ENCODE measurements around the gene S100A7A. TPM values are rescaled to one million over a fixed set of nuclear protein-coding genes. Genes with fewer than 3 reads are reported as not detected.

S100A7A gene
- total and polyA plus RNA-seq, 2 of the 13 experiments (the other 11 are each of a cell fraction or from before 2014, with no cell fraction given) = not detected

DNA sequence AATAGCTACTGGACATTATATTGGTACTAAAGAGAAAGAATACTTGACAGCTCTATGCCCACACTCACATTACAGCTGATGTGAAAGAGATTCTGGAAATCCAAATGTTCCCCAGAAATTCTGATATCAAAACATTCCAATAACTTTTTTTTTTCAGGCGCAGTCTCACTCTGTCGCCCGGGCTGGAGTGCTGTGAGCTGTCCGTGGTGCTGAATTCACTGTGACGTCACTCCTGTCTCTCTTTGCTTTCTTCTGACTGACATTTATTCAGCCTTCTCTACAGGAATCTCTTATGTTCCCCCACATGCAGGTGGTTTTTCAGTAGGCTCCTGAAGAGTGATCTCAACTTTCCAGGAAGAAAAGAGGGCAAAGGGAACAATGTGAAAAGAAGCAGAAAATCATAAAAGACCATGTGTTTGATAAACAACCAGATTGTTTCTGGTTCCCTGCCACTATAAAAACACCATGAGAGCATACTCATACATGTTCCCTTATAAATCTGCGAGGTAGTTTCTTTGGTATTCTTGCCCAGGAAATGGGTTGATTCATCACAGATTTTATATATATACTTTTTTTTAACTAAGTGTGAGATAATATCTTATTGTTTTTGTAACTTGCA, 6.2 kb downstream of the S100A7A start (continued):
- TF ChIP-seq, protein P1, sequence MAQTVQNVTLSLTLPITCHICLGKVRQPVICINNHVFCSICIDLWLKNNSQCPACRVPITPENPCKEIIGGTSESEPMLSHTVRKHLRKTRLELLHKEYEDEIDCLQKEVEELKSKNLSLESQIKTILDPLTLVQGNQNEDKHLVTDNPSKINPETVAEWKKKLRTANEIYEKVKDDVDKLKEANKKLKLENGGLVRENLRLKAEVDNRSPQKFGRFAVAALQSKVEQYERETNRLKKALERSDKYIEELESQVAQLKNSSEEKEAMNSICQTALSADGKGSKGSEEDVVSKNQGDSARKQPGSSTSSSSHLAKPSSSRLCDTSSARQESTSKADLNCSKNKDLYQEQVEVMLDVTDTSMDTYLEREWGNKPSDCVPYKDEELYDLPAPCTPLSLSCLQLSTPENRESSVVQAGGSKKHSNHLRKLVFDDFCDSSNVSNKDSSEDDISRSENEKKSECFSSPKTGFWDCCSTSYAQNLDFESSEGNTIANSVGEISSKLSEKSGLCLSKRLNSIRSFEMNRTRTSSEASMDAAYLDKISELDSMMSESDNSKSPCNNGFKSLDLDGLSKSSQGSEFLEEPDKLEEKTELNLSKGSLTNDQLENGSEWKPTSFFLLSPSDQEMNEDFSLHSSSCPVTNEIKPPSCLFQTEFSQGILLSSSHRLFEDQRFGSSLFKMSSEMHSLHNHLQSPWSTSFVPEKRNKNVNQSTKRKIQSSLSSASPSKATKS (CRISPR knock-in tag; IDR thresholded peaks at IDR 0.05) = no peak
- TF ChIP-seq ZNF784 (CRISPR knock-in tag; IDR thresholded peaks at IDR 0.05; ENCODE audit: borderline replicate concordance) = no peak
- no peak for TF ChIP-seq ZNF552 (CRISPR knock-in tag; IDR thresholded peaks at IDR 0.05; ENCODE audit: borderline replicate concordance)
- TF ChIP-seq ZNF292 (CRISPR knock-in tag; IDR thresholded peaks at IDR 0.05; ENCODE audit: borderline replicate concordance, low read depth) = no peak
- peak; percentile 64; the same call in 1 of the 2 replicates for TF ChIP-seq ZBTB20 (CRISPR knock-in tag; IDR thresholded peaks at IDR 0.05; ENCODE audit: borderline replicate concordance, low read depth)
- peak; percentile 32; the same call in 1 of the 2 replicates for TF ChIP-seq KLF9 (CRISPR knock-in tag; IDR thresholded peaks at IDR 0.05; ENCODE audit: low read depth)
- TF ChIP-seq, protein P2, sequence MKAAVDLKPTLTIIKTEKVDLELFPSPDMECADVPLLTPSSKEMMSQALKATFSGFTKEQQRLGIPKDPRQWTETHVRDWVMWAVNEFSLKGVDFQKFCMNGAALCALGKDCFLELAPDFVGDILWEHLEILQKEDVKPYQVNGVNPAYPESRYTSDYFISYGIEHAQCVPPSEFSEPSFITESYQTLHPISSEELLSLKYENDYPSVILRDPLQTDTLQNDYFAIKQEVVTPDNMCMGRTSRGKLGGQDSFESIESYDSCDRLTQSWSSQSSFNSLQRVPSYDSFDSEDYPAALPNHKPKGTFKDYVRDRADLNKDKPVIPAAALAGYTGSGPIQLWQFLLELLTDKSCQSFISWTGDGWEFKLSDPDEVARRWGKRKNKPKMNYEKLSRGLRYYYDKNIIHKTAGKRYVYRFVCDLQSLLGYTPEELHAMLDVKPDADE (CRISPR knock-in tag; IDR thresholded peaks at IDR 0.05) = no peak
- TF ChIP-seq FOSL1 (CRISPR knock-in tag; IDR thresholded peaks at IDR 0.05; ENCODE audit: borderline replicate concordance) = no peak
- TF ChIP-seq ONECUT2 (CRISPR knock-in tag; IDR thresholded peaks at IDR 0.05) = no peak
- TF ChIP-seq ZNF205 (CRISPR knock-in tag; IDR thresholded peaks at IDR 0.05) = 0 out of 2 replicates have a peak, but pooled peaks have one; percentile 31
- no peak for TF ChIP-seq EED (CRISPR knock-in tag; IDR thresholded peaks at IDR 0.05)
- TF ChIP-seq MXD3 (CRISPR knock-in tag; IDR thresholded peaks at IDR 0.05) = peak; percentile 53; the same call in 1 of the 2 replicates
- no peak for TF ChIP-seq AGO2 (optimal IDR thresholded peaks at IDR 0.05; ENCODE audit: low read depth, low read length)
- TF ChIP-seq EHMT2 (IDR thresholded peaks at IDR 0.05; ENCODE audit: borderline replicate concordance, low read depth, low read length) = peak; percentile 85; the same call in 1 of the 2 replicates
- TF ChIP-seq PCBP2 (optimal IDR thresholded peaks at IDR 0.05; ENCODE audit: low read depth, low read length, poor library complexity, severe bottlenecking) = no peak
- TF ChIP-seq MTF2 (CRISPR knock-in tag; IDR thresholded peaks at IDR 0.05; ENCODE audit: borderline replicate concordance) = no peak
- TF ChIP-seq, protein P3, sequence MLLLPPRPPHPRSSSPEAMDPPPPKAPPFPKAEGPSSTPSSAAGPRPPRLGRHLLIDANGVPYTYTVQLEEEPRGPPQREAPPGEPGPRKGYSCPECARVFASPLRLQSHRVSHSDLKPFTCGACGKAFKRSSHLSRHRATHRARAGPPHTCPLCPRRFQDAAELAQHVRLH (CRISPR knock-in tag; IDR thresholded peaks at IDR 0.05; ENCODE audit: borderline replicate concordance, low read depth) = peak; percentile 83; the same call in 1 of the 2 replicates
- peak; percentile 53; the same call in 1 of the 2 replicates for TF ChIP-seq RXRB (CRISPR knock-in tag; IDR thresholded peaks at IDR 0.05; ENCODE audit: borderline replicate concordance)
- 0 out of 2 replicates have a peak, but pooled peaks have one; percentile 23 for TF ChIP-seq ZNF263 (CRISPR knock-in tag; IDR thresholded peaks at IDR 0.05)
- no peak for TF ChIP-seq SIX4 (CRISPR knock-in tag; IDR thresholded peaks at IDR 0.05)
- no peak for TF ChIP-seq FOXA3 (CRISPR knock-in tag; IDR thresholded peaks at IDR 0.05)
- 0 out of 2 replicates have a peak, but pooled peaks have one; percentile 32 for TF ChIP-seq MIER3 (CRISPR knock-in tag; IDR thresholded peaks at IDR 0.05; ENCODE audit: borderline replicate concordance)
- TF ChIP-seq KLF6 (CRISPR knock-in tag; IDR thresholded peaks at IDR 0.05) = peak; percentile 94; the same call in 1 of the 2 replicates
- TF ChIP-seq SALL1 (CRISPR knock-in tag; IDR thresholded peaks at IDR 0.05) = peak; percentile 65
- no peak for TF ChIP-seq BRF2 (CRISPR knock-in tag; IDR thresholded peaks at IDR 0.05)
